ENCODE results near the gene APBB1IP.
"Not testable (repeated sequence)": the region's sequence is repeated elsewhere in the genome, so short reads cannot be mapped to it uniquely, and the experiment has no call there.

Gene APBB1IP

DNA sequence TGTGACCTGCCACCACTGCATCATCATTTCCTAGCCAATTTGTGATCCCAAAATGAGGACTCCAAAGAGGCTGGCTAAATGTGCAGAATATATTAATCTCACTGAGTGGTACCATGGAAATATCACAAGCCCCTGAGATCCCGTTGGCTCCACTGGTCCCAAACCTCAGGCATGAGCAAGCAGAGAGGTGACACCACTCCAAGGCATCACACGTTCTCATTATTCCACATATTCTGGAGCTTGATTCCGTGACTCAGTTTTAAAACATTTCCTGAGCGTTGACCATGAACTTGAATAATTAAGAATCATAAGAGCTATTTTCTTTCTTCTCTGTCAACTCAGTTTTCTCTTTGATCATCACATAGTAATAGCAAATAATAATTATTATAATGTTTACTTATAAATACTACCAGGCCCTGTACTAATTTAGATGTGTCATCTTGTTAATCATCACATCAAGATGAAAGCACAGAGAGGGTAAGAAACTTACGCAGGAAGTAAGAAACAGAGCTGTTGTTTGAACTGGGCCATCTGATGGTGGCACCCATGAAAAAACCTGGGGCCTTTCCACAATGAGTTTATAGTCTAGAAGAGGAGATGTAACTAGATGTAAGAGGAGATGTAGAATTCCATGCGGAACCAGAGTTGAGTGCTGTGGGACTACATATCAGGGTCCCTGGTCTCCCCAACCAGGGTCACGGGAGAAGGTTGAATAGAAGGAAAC is 3.5 kb downstream of the APBB1IP start:
- no peak for DNase-seq

DNA sequence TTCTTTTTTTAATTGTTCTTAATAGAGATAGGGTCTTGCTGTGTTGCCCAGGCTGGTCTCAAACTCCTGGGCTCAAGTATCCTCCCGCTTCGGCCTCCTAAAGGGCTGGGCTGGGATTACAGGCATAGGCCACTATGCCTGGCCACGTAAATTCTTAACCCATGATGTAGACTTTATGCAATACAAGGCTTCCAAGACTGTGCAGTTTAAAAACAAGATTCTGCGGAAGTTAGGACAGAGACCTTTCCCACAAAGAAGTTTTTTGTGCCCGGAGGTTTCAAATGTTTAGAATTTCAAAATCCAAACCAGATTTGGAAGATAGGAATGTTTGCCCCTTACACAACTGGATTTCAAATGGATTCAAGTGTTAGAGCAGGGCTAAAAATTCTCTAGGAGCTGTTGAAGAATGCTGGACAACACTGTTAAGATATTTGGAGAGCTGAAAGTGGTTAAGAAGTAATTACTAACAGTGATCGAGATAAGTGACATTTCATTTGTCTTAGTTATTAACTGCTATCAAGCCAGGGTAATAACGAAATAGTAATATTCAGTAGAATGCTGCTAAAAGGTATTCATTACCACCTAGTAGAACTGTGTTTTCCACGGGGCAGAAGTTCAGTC is 7.4 kb downstream of the APBB1IP start:
- no peak for DNase-seq

DNA sequence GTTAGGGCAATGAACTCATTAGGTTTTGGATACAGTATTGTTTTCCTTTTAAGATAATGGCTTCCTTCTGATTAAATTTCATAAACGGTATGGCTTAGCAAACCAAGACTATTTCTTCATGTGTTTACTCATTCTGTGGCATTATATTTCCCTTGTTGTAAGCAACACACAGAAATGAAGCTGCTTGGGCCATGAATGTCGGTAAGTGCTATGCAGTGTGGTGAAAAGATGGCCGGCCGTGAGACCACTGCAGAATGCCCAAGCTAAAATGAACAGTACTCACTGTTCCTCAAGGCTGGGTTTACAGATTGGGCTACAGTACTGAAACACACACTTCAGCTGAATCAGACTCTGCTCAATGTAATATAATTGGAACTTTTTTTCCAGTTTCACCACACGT is 8.1 kb downstream of the APBB1IP start:
- no peak for DNase-seq

DNA sequence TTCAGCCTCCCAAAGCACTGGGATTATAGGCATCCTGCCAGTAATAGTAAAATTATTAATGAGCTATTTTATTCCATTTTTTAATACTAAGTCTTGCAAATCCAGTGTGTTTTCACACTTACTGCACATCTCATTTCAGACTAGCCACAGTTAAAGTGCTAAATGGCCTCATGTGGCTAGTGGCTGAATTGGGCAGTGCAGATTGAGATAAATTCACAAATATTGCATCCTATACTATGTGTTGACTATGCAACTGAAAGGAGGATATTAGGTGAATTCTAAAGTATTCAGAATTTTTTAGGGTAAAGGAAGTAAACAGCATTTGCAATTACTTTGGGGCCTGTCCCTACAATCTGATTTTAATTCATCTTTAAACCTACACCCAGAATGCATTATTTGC is 10.2 kb downstream of the APBB1IP start:
- no peak for DNase-seq

DNA sequence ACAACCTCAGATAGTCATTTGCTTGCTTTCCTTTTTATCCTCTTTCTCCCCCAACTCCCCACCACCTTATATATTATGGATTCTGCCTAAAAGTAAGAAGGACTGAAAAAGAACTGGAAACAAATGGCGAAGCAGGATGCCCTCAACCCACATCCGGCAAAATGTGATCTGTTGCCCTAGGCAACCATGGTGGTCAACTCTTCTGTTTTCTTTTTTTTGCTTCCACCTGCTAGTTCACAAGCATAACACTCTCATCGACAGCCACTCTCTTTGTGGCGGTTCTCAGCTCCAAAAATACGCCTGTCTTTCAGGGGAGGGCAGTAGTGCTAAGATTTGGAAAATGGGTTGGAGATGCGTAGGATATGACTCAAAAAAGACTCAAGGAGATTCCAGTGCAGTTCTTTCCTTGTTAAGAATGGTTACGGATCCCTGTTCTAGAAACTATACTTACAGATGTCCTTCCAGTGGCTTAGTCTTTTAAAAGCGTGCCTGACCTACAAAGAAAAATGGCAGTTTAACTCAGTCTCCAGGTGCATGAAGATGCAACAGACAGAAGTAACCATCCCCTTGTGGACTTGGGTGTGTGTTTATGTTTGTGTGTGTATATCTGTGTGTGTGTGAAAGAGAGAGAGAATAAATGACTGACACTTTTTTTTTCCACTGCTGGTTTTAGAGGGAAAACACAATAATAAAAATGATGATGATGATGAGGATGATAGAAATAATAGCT is 10.7 kb downstream of the APBB1IP start:
- peak; percentile 56 for DNase-seq

DNA sequence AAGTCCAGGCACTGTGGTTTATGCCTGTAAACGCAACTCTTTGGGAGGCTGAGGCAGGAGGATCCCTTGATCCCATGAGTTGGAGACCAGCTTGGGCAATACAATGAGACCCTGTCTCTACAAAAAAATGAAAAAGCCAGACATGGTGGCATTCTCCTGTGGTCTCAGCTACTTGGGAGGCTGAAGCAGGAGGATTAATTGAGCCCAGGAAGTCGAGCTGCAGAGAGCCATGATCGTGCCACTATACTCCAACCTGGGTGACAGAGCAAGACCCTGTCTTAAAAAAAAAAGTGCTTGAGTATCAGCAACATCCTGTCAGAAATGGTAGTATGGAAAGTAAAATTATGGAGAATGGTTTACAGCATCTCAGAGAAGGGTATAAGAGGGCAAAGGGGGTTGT is 11.6 kb downstream of the APBB1IP start:
- no peak for DNase-seq

DNA sequence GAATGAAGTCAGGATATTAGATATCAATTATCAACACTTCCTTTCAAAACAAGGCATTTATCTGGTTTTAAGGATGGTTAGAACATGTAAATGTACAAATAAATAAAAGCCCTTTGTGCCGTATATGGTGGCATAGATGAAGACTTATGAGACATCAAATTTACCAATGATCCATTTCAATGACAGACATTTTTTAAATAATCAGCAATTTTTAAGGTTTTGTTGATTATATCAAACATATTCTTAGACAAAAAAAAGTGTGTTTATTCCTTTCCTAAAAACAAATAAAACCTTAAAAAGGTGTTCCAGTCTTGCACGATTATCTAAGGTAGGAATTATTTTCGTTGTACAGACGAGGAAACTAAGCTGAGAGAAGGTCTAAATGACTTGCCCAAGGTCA is 13.8 kb downstream of the APBB1IP start:
- no peak for DNase-seq

DNA sequence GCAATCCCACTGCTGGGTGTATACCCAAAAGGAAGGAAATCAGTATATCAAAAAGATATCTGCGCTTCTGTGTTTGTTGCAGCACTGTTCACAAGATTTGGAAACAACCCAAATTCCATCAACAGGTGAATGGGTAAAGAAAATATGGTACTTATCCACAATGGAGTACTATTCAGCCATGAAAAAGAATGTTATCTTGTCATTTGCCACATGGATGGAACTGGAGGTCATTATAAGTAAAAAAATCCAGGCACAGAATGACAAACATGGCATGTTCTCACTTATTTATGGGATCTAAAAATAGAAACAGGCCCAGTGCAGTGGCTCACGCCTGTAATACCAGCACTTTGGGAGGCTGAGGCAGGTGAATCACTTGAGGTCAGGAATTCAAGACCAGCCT is 15.7 kb downstream of the APBB1IP start:
- DNase-seq, result no peak

DNA sequence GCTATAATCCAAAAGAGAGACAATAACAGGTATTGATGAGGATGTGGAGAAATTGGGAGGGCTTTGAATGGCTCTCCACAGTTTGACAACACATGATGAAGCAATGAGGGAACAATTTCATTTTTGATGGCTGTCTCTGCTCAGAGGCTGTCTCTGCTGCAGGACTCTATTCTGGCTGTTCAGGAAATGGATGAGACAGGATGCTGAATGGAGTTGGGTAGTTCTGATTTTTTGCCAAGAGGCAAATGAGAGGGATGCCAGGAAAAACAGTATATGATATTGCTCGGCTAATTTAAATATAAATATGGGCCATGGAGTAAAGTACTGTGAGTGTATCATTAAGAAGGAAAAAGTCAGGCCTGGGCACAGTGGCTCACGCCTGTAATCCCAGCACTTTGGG is 16.8 kb downstream of the APBB1IP start:
- DNase-seq, result no peak

DNA sequence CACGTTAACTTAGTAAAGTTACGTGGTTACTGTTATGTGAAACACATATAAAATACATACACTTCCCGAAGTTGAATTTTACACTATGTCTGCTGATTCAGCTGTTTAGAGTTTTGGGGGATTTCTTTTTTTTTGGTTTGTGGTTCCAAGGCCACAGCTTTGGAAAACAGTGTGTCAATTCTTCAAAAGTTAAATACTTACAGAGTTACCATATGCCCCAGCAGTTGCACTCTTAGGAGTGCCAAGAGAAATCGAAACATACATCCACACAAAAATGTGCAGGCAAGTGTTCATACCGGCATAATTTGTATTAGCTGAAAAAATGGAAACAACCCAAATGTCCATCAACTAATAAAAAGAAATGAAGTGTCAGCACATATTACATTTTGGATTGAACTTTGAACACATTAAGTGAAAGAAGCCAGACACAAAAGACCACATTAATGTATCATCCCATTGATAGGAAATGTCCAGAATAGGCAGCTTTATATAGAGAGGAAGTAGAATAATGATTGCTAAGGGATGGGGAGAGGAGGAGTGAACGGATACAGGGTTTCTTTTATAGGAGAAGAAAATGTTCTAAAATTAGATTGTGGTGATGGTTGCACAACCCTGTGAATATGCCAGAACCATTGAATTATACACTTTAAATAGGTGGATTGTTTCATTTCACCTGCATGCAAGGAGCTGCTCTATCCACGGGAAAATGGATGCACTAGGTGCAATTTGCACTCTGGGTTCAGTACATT is 17.6 kb downstream of the APBB1IP start:
- no peak for DNase-seq

DNA sequence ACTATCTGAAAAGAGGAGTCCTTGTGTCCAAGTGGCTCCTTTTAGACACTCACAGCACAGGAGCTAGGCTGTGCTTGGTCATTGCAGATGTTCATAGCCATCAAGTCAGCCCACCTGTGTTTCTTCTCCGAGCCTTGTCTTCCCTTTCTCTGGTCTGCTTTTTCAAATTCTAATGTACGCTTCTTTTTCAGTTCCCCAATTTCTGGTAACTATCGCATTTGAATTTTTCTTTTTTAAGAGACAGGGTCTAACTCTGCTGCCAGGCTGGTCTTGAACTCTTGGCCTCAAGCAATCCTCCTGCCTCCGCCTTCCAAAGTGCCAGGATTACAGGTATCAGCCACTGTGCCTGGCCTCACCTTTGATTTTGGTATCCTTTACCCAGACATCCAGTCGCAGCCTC is 18.9 kb downstream of the APBB1IP start:
- DNase-seq, result no peak

DNA sequence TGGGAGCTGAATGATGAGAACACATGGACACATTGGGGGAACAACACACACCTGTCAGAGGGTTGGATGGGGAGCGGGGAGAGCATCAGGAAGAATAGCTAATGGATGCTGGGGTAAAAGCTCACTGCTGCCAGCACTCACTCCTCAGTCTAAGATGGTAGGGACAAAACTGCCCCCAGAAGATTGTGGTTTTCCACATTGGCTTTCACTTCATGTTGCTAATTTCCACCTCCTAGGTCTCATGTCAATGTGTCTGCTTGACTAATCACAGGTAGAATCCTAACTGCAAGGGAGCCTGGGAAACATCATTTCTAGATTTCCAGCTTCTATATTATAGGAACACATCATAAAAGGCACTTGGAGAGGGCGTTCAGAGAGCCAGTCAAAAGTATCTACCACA is 22.6 kb downstream of the APBB1IP start:
- no peak for DNase-seq

DNA sequence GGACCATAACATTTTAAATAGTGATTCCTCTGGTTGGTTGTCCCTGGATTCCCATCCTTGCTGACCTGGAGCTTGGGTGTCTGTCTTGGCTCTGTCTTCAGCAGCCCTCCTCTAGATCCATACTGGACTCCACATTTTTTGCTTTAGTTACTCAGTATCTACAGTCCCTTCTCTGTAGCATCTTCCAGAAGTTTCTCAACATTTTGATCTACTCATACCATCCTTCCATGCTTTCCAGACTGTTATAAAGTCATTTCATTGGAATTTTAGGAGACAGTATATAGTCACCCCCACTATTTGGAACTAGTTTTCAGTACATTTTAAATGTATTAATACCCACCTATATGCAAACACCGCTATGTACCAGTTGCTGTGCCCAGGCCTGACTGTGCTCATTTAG is 25.8 kb downstream of the APBB1IP start:
- no peak for DNase-seq

DNA sequence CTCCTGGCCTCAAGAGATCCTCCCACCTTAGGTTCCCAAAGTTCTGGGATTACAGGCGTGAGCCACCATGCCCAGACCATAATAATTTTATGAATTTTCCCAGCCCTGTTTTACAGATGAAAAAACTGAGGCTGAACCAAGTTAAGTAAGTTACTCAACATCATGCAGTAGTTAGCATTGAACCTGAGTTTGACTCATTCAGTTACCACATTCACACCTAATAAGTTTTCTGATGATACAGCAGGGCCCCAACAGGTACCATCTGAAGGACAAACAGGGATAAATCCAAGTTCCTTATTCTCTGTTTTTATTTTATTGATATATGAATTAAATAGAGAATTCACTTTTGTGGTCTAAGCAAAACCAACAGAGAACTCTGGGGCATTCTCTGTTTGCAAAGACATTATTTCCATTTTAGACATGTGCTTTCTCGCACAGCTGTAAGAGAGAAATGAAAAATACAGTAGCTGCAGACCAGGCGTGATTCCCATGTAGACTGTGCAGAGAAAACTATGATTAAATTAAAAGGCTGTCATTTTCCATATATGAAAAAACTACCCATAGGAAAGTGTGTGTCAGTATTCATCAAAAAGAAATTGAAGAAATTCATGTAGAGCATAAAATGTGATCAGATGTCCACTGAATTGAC is 26.6 kb downstream of the APBB1IP start:
- no peak for DNase-seq

DNA sequence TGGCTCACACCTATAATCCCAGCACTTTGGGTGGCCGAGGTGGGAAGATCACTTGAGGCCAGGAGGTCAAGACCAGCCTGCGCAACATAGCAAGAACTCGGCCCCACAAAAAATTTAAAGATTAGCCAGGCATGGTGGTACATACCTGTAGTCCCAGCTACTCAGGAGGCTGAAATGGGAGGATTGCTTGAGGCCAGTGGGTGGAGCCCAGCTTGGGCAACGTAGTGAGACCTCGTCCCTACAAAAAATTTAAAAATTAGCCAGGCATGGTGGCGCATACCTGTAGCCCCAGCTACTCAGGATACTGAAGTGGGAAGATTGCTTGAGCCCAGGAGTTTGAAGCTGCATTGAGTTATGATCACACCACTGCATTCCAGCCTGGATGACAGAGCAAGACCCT is 28.4 kb downstream of the APBB1IP start:
- not testable (repeated sequence) for DNase-seq

DNA sequence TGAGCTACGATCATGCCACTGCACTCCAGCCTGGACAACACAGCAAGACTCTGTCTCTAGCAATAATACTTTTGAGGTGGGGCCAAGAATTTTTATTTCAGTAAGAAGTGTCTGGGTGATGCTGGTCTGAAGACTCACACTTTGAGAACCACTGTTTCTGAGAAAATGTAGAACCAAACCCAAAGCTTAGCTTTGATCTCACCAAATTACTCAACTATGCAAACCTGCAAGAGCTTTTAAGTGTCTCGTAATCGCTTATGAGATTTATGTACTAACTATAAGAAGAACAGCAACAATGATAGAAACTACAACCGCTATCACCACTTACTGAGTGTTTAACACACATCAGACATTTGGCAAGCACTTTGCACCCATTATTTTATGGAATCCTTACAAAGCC is 29.5 kb downstream of the APBB1IP start:
- no peak for DNase-seq

DNA sequence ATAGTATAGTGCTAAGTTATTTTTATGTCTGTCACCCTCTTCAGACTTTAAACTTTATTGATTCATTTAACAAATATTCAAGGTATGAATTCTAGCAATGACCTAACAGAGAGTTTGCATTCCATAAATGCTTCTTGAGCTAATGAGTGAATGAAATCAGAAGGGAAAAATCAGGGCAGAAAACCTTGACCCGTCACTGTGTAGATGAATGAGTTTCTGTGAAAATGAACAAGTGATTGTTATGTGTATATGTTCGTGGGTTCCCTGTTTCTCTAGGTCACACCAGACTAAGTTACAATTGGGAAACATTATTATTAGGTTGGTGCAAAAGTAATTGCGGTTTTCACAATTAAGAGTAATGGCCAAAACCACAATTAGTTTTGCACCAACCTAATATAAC is 30.1 kb downstream of the APBB1IP start:
- no peak for DNase-seq

DNA sequence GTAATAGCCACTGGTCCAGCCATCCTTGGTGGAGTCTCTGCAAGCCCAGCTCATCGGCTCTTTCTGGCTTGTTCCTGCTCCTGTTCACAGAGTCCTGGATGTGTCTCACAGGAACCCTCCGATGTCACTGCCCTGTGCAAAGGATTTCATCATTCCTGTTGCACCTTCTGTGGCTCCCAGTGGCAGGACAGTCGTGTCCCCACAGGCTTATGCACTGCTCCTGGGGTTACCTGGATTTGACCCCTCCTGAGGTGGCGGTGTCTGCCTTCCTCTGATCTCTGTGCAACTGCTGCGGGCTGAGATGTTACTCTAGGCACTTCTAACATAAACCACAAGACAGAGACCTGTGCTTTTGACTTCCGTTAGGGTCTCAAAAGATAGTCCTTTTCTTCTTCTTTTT is 30.6 kb downstream of the APBB1IP start:
- peak; percentile 33 for DNase-seq

DNA sequence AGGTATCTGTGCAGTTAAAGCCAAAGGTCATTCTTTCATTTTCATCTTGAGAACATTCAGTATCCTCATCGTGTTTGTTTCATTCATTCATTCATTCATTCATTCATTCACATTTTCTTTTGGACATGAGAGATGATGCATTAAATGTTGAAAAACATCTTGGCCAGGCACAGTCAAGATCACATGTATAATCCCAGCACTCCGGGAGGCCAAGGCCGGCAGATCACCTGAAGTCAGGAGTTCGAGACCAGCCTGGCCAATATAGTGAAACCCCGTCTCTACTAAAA is 34.3 kb downstream of the APBB1IP start:
- DNase-seq, result no peak

DNA sequence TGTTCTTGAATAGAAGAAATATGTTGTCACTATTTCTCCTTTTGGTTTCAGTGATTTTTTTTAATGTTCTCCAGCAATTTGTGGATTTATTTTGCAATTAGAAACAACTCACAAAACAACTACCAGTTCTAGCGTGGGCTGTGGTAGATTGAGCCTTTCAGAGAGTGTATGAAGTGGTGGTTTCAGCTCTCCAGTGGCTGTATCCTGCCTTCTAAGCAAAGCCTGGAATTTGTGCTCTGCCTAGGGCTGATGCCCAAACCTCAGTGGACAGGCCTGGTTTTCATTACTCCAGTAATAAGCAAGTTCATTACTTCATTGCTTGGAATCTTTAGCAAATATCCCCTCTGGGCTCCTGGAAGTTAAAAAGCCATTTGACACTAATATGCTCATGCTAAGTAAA is 35.9 kb downstream of the APBB1IP start:
- DNase-seq, result no peak

DNA sequence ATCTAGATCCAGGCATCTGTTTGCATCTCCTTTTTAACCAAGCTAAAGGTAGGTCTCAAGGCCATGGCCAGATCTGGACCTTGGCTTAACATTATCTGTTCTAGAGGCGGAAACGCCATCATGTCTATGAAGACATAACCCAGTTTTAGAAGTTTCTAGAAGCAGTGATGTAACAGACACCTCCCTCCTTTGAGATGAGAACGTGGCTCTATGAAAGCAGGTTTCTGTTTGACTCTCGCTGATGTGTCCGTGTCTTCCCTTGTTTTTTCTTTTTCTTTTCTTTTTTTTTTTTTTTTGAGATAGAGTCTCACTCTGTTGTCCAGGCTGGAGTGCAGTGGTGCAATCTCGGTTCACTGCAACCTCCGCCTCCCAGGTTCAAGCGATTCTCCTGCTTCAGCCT is 36.7 kb downstream of the APBB1IP start:
- not testable (repeated sequence) for DNase-seq

DNA sequence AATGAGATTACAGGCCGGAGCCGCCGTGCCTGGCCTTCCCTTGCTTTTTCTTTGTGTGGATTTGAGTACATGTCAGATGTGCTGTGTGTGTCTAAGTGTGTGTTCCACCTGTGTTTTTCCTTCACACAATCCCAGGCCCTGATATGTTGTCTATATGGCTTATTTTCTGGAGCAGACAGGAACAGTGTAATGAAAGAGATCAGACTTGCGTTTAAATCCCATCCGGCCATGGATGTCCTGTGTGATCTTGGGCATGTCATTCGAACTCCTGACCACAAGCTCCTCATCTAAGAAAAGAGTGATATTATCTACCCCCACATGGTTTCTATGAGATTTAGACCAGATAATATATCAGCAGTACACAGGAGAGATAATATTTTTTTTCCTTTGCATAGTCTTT is 37.2 kb downstream of the APBB1IP start:
- DNase-seq, result no peak

DNA sequence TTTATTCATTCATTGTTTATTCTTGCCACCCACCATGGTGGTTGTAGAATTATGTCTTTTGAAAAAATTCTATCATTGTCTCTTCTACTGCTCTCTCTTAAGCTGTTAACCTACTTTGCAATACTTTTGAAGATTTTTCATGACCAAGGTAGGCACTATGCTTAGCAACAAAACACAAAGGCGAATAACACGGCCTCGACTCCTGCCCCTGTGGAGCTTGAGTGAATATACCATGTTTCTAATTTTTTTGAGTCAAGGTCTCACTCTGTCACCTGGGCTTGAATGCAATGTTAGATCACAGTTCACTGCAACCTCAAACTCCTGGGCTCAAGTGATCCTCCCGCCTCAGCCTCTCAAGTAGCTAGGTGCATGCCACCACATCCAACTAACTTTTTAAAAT is 39.4 kb downstream of the APBB1IP start:
- no peak for DNase-seq
